ENCODE measurements around the gene CXCR6. TPM values are rescaled to one million over a fixed set of nuclear protein-coding genes. Genes with fewer than 3 reads are reported as not detected.

CXCR6 gene
- total and polyA plus RNA-seq, 2 of the 13 experiments (the other 11 are each of a cell fraction or from before 2014, with no cell fraction given), result not detected

GRCh38 chr3:45990181-45990580 lies 46.9 kb downstream of the CXCR6 start:
- FAIRE-seq (no peak), DNase-seq (ENCODE audit: low spot score) (no peak), ATAC-seq (no peak)
- H3K36me3 ChIP-seq (replicated peaks in 1 of 2; ENCODE audit: control insufficient read depth in 1 of 2, insufficient read depth in 2 of 2, low read length in 2 of 2), result no peaks in the 10 kb centered on the region
- 75% methylated on average over 3 of the region's 3 CpGs for WGBS (ENCODE audit: low lambda C conversion rate)
- peaks cover 46% of the 10 kb centered on the region for H3K79me2 ChIP-seq (ENCODE audit: insufficient read depth, low read length)
- H3K4me2 ChIP-seq (ENCODE audit: low read depth, low read length), result no peak overlapping the region
- intact Hi-C loops (cut with micrococcal nuclease; ENCODE audit: unreplicated experiment) (no loop called here), in situ Hi-C loops (cut with HindIII; ENCODE audit: extremely low pct_ligation_motif_present, low pct_unique_long_range_greater_than_20kb) (no loop called here)
- no peaks in the 10 kb centered on the region; a peak in 1 of 5 replicates for H3K27me3 ChIP-seq (ENCODE audit: control insufficient read depth in 1 of 2, insufficient read depth in 2 of 2, low read length in 2 of 2)
- H4K20me1 ChIP-seq (ENCODE audit: insufficient read depth, low read length), result no peaks in the 10 kb centered on the region
- no peak overlapping the region for H3K27ac ChIP-seq (ENCODE audit: extremely low read length, insufficient read depth, low read length)
- no TSS peak for BruUV-seq (replicated peaks)
- no peak overlapping the region for H2AFZ ChIP-seq (ENCODE audit: low read length)
- ChIA-PET POLR2A (no interaction called here), CTCF (ENCODE audit: low intra/inter-chr PET ratio, low total read pairs) (no interaction called here)
- H3K9me3 ChIP-seq (ENCODE audit: low read length), result no peaks in the 10 kb centered on the region
- TF ChIP-seq ZFP90 (CRISPR knock-in tag; IDR thresholded peaks at IDR 0.05; ENCODE audit: borderline replicate concordance), result no peak
- no peak for TF ChIP-seq SMAD1 (CRISPR knock-in tag; IDR thresholded peaks at IDR 0.05; ENCODE audit: borderline replicate concordance, low read depth)
- no peak for TF ChIP-seq MTA1 (CRISPR knock-in tag; IDR thresholded peaks at IDR 0.05; ENCODE audit: borderline replicate concordance)
- no peak for TF ChIP-seq CTCF (CRISPR knock-in tag; IDR thresholded peaks at IDR 0.05)
- no peak for TF ChIP-seq ZSCAN30 (CRISPR knock-in tag; IDR thresholded peaks at IDR 0.05)
- TF ChIP-seq SP4 (CRISPR knock-in tag; IDR thresholded peaks at IDR 0.05), result no peak
- no peak for TF ChIP-seq IRF2 (CRISPR knock-in tag; IDR thresholded peaks at IDR 0.05)
- TF ChIP-seq RXRA (CRISPR knock-in tag; IDR thresholded peaks at IDR 0.05), result no peak
- TF ChIP-seq ZNF362 (CRISPR knock-in tag; IDR thresholded peaks at IDR 0.05; ENCODE audit: borderline replicate concordance), result no peak
- no peak for TF ChIP-seq TOE1 (CRISPR knock-in tag; IDR thresholded peaks at IDR 0.05)
- no peak for TF ChIP-seq DNMT3B (CRISPR knock-in tag; conservative IDR thresholded peaks at IDR 0.05)
- TF ChIP-seq SMARCE1 (IDR thresholded peaks at IDR 0.05; ENCODE audit: borderline replicate concordance), result no peak
- no peak for TF ChIP-seq ZNF367 (CRISPR knock-in tag; IDR thresholded peaks at IDR 0.05; ENCODE audit: borderline replicate concordance)
- TF ChIP-seq LRRFIP1 (CRISPR knock-in tag; conservative IDR thresholded peaks at IDR 0.05), result no peak
- no peak overlapping the region for H3K9ac ChIP-seq (ENCODE audit: insufficient read depth, low read depth, low read length)
- peaks cover 55% of the 10 kb centered on the region for H3K4me1 ChIP-seq (ENCODE audit: insufficient read depth, low read length)
- H3K4me3 ChIP-seq (replicated peaks in 1 of 3; ENCODE audit: insufficient read depth in 1 of 3, low read depth in 2 of 3, low read length in 3 of 3), result no peak overlapping the region
